Small intestine (tissue), 7 donors: ENCODE measurements around the gene SAG. TPM values are rescaled to one million over a fixed set of nuclear protein-coding genes. Genes with fewer than 3 reads are reported as not detected.

Experiments used
- DNase-seq, 2 donors: peaks; one replicate each; pipeline versions ENCODE4 v3.0.0 to v3.0.0-alpha.2; 2013
- FAIRE-seq: peaks from 2 replicates; lab custom pipeline; 2012; peaks lifted over from hg19 to GRCh38; lab: Jason Lieb, UNC
- H3K27ac ChIP-seq, 3 donors: one replicate each; pipeline ENCODE4 v1.5.1; 2013; ENCODE audit warnings: low read length in 2 of 3, mild to moderate bottlenecking in 2 of 3, control low read depth in 1 of 3, inconsistent platforms in 1 of 3, low read depth in 1 of 3, moderate library complexity in 1 of 3
- H3K27me3 ChIP-seq, 3 donors: one replicate each; pipeline ENCODE4 v1.6.1; 2013; ENCODE audit warnings: low read length in 3 of 3, inconsistent platforms in 1 of 3; ENCODE audit not compliant: control insufficient read depth in 3 of 3, insufficient read depth in 3 of 3
- H3K36me3 ChIP-seq, 3 donors: one replicate each; pipeline ENCODE4 v1.6.1; 2013; ENCODE audit warnings: low read length in 3 of 3, inconsistent platforms in 1 of 3, low read depth in 1 of 3, mild to moderate bottlenecking in 1 of 3, moderate library complexity in 1 of 3; ENCODE audit not compliant: control insufficient read depth in 3 of 3, insufficient read depth in 2 of 3
- H3K4me1 ChIP-seq, 3 donors: one replicate each; pipeline ENCODE4 v1.6.1; 2013; ENCODE audit warnings: low read length in 2 of 3, inconsistent platforms in 1 of 3, low read depth in 1 of 3, mild to moderate bottlenecking in 1 of 3, moderate library complexity in 1 of 3; ENCODE audit not compliant: control insufficient read depth in 3 of 3, insufficient read depth in 2 of 3
- H3K4me3 ChIP-seq, 3 donors: one replicate each; pipeline ENCODE4 v1.5.1; 2013; ENCODE audit warnings: low read length in 3 of 3, control low read depth in 1 of 3, inconsistent platforms in 1 of 3, low read depth in 1 of 3, mild to moderate bottlenecking in 1 of 3, moderate library complexity in 1 of 3
- H3K9me3 ChIP-seq, 2 donors: one replicate each; pipeline ENCODE4 v1.6.1; 2013; ENCODE audit warnings: low read depth in 1 of 2, low read length in 1 of 2; ENCODE audit not compliant: control insufficient read depth in 2 of 2, insufficient read depth in 1 of 2
- WGBS, 3 donors: extraction: QIAGEN DNeasy Blood & Tissue Kit; methylation state at CpG; one replicate each; pipeline ENCODE4 v1.1.7; 2013; 5-methylcytosine and 5-hydroxymethylcytosine counted together
- polyA plus RNA-seq, 4 donors: library from polyadenylated mRNA; stranded (reverse) in 3 of 4; unstranded in 1 of 4; fragments of 200-250 nt in 3 of 4; fragments of 120-200 nt in 1 of 4; gene quantifications; one replicate each; pipeline versions ENCODE4 v1.2.1 to v1.2.3, GENCODE V29; 2013
- donor health status: healthy with polysubstance abuse.
- donor health status: control.
- donor health status: control.
- donor health status: Bipolar disorder and iron deficiency.
- donor health status: healthy.

SAG gene
- polyA plus RNA-seq, 4 donors: not detected

- peaks cover 0 to 9% (median 2%) of the 10 kb centered on the region in 3 donors for H3K4me1 ChIP-seq
- H3K36me3 ChIP-seq: peaks cover 0 to 2% (median 2%) of the 10 kb centered on the region in 3 donors
- DNase-seq (no peak), FAIRE-seq (no peak)
- H3K9me3 ChIP-seq: peaks cover 0 to 6% of the 10 kb centered on the region in 2 donors
- H3K27me3 ChIP-seq: no peaks in the 10 kb centered on the region
- WGBS, 3 donors: 55 to 89% (median 75%) methylated on average over 2 of the region's 2 CpGs
- H3K4me3 ChIP-seq: no peak overlapping the region
- no peak overlapping the region for H3K27ac ChIP-seq
Observed at GRCh38 chr2:233362742-233363141, 55.1 kb downstream of the SAG start.

DNA sequence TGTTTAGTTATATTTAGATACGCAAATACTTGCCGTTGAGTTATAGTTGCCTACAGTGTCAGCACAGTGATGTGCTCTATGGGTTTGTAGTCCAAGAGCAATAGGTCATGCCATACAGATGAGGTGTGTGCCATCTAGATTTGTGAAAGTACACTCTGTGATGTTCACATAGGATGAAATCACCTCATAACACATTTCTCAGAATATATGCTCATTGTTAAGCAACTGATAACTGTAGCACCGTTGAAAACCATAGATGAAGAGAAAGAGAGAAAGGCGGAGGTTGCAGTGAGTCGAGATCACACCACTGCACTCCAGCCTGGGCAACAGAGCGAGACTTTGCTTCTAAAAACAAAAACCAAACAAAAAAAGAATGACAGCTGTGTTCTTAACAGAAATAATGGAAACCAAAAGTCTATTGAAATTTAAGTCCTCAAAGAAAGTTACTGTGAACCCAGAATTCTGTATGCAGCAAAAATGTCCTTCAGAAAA lies 56.2 kb downstream of the SAG start:
- WGBS, 3 donors: 88 to 96% (median 92%) methylated on average over 6 of the region's 6 CpGs
- Histone ChIP-seq H3K4me3 (no peak overlapping the region), H3K4me1 (peaks cover 0 to 9% (median 0%) of the 10 kb centered on the region in 3 donors), H3K27ac (no peak overlapping the region), H3K27me3 (no peaks in the 10 kb centered on the region), H3K36me3 (peaks cover 0 to 2% (median 2%) of the 10 kb centered on the region in 3 donors), H3K9me3 (peaks cover 0 to 6% of the 10 kb centered on the region in 2 donors)
- DNase-seq (no peak), FAIRE-seq (no peak)

GRCh38 chr2:233365861-233366520 lies 58.4 kb downstream of the SAG start:
- DNase-seq (no peak), FAIRE-seq (no peak)
- H3K36me3 ChIP-seq: peaks cover 0 to 2% (median 2%) of the 10 kb centered on the region in 3 donors
- no peak overlapping the region for H3K4me3 ChIP-seq
- peaks cover 0 to 6% of the 10 kb centered on the region in 2 donors for H3K9me3 ChIP-seq
- H3K27ac ChIP-seq: no peak overlapping the region
- H3K27me3 ChIP-seq: no peaks in the 10 kb centered on the region
- 87 to 94% (median 90%) methylated on average over 6 of the region's 6 CpGs for WGBS, 3 donors
- peaks cover 0 to 7% (median 0%) of the 10 kb centered on the region in 3 donors for H3K4me1 ChIP-seq

- FAIRE-seq (no peak), DNase-seq (no peak)
- H3K4me1 ChIP-seq: no peaks in the 10 kb centered on the region
- H3K27ac ChIP-seq: no peak overlapping the region
- peaks cover 0 to 7% (median 2%) of the 10 kb centered on the region in 3 donors for H3K36me3 ChIP-seq
- H3K27me3 ChIP-seq: no peaks in the 10 kb centered on the region
- WGBS, 3 donors: 85 to 99% (median 94%) methylated on average over 3 of the region's 3 CpGs
- no peak overlapping the region for H3K4me3 ChIP-seq
- H3K9me3 ChIP-seq: peaks cover 0 to 6% of the 10 kb centered on the region in 2 donors
Observed at GRCh38 chr2:233367586-233367985, 60.0 kb downstream of the SAG start.

DNA sequence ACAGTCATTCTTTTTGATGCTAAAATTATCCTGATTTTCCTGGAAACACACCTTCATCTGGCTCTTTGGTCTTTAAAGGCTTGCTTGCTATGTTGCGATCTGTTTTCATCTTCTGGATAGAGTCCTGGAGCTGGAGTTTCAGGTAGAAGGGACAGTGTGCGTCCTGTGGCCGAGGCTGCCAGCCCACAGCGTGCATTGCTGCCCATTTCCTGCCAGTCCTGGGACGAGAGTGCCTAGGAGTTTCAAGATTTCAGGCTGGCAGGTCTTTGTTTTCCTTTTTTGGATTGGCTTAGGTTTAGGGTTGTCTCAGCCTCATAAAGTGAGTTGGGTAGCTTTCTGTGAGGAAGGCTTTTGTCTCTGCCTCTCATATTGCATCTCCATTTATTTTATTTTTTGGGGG lies 61.1 kb downstream of the SAG start:
- 76 to 82% (median 78%) methylated on average over 5 of the region's 5 CpGs for WGBS, 3 donors
- no peak for FAIRE-seq
- DNase-seq: no peak

GRCh38 chr2:233369462-233369861 lies 61.8 kb downstream of the SAG start:
- H3K27me3 ChIP-seq: no peaks in the 10 kb centered on the region
- no peak overlapping the region for H3K4me3 ChIP-seq
- 86 to 87% (median 86%) methylated on average over 8 of the region's 8 CpGs for WGBS, 3 donors
- no peak overlapping the region for H3K27ac ChIP-seq
- H3K4me1 ChIP-seq: no peaks in the 10 kb centered on the region
- FAIRE-seq (no peak), DNase-seq (no peak)
- H3K36me3 ChIP-seq: peaks cover 0 to 11% (median 0%) of the 10 kb centered on the region in 3 donors
- H3K9me3 ChIP-seq: no peaks in the 10 kb centered on the region

More for the DNA sequence above, 61.1 kb downstream of the SAG start:
- Histone ChIP-seq H3K36me3 (peaks cover 0 to 10% (median 0%) of the 10 kb centered on the region in 3 donors), H3K4me1 (no peaks in the 10 kb centered on the region), H3K4me3 (no peak overlapping the region), H3K27ac (no peak overlapping the region), H3K27me3 (no peaks in the 10 kb centered on the region), H3K9me3 (peaks cover 0 to 2% of the 10 kb centered on the region in 2 donors)

DNA sequence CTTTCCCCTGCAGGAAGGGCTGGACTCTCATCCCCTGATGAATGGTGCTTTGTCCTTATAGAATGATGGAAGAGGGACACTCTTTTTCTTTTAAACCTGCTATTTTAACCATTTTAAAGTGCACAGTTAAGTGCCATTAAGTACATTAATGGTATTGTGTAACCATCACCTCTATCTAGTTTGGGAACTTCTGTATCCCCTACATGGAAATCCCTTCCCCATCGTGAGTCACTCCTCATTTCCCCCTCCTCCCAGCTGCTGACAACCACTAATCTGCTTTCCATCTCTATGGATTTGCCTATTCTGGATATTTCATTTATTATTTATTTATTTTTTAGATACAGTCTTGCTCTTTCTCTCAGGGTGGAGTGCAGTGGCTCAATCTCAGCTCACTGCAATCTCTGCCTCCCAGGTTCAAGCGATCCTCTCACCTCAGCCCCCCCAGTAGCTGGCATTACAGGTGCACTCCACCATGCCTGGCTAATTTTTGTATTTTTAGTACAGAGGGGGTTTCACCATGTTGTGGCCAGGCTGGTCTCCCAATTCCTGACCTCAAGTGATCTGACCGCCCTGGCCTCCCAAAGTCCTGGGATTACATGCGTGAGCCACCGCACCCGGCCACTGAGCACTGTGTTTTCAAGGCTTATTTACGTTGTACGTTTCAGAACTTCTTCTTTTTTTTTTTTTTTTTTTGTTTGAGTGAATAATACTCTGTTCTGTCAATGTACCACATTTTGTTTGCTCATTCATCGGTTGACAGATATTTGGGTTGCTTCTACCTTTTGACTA lies 62.5 kb downstream of the SAG start:
- WGBS, 3 donors: 85 to 89% (median 86%) methylated on average over 9 of the region's 9 CpGs
- H3K27me3 ChIP-seq: no peaks in the 10 kb centered on the region
- no peaks in the 10 kb centered on the region for H3K9me3 ChIP-seq
- peaks cover 0 to 11% (median 0%) of the 10 kb centered on the region in 3 donors for H3K36me3 ChIP-seq
- H3K27ac ChIP-seq: no peak overlapping the region
- H3K4me1 ChIP-seq: no peaks in the 10 kb centered on the region
- DNase-seq (no peak), FAIRE-seq (no peak)
- H3K4me3 ChIP-seq: no peak overlapping the region

DNA sequence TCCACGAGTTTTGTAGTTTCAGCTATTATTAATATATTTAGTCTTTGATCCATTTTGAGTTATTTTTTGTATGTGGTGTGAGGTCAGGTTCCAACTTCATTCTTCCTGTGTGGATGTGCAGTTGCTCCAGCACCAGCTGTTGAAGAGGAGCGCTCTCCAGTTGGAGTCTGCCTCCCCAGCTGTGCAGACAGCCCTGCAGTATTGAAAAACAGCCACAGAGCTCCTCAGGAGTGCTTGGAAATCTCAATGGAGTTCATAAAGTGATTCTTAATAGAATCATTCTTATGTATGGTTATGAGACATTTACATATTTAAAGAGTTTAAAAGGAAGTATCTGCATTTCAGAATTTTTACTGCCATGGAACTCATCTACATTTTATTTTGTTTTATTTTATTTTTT lies 64.0 kb downstream of the SAG start:
- DNase-seq (no peak), FAIRE-seq (no peak)
- Histone ChIP-seq H3K4me3 (no peak overlapping the region), H3K27ac (no peak overlapping the region), H3K4me1 (peaks cover 0 to 4% (median 0%) of the 10 kb centered on the region in 3 donors), H3K36me3 (peaks cover 0 to 11% (median 0%) of the 10 kb centered on the region in 3 donors), H3K27me3 (no peaks in the 10 kb centered on the region), H3K9me3 (no peaks in the 10 kb centered on the region)
- WGBS, 3 donors: 77 to 87% (median 78%) methylated on average over 2 of the region's 2 CpGs
